Forelimb muscle (tissue), 1 donor: Measurements from ENCODE around the gene GGPS1. TPM values are rescaled to one million over a fixed set of nuclear protein-coding genes. Genes with fewer than 3 reads are reported as not detected.
A peak's percentile ranks its signal among the peaks of the same experiment; 100 is the strongest.
"Not testable (repeated sequence)": the region's sequence is repeated elsewhere in the genome, so short reads cannot be mapped to it uniquely, and the experiment has no call there.

Source experiments
- DNase-seq: peaks from one replicate; pipeline ENCODE4 v3.0.0-alpha.2; 2013; ENCODE audit warnings: low read depth
- polyA plus RNA-seq: library from polyadenylated mRNA; unstranded; fragments of 120-200 nt; gene quantifications from one replicate; pipeline ENCODE4 v1.2.1, GENCODE V29; 2013; ENCODE audit not compliant: insufficient read length

Gene GGPS1
- polyA plus RNA-seq, 1 donor, result 36.9 TPM

DNA sequence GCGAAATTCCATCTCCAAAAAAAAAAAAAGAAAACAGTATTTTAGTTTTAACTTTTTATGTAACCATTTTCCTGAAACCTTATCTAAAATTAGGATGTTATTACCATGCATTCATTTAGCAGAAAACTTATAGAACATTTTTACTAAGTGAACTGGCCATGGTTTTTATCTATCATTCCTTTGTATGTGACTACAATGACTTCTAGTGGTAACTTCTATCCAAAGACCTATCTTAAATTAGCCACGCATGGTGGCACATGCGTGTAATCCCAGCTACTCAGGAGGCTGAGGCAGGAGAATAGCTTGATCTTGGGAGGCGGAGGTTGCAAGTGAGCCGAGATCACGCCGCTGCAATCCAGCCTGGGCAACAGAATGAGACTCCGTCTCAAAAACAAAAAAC, 11.4 kb downstream of the GGPS1 start:
- no peak for DNase-seq

DNA sequence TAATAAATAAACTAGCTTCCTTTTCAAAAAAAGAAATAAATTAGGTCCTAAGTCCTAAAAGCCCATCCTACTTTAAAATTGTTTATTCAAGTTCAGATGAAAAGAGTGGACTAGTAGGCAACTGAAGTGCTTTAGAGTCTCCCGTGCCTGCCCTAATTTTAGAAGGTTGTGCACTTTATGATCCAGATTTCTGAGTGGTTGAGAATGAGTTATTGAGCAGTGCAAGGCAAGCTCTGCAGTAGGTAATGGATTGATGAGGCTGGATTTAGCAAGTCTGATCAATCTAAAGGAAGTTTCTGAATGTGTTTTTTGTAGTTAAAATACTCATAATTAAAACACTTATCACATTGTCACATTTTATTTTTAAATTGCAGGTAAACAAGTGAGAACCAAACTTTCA, 13.0 kb downstream of the GGPS1 start:
- no peak for DNase-seq

DNA sequence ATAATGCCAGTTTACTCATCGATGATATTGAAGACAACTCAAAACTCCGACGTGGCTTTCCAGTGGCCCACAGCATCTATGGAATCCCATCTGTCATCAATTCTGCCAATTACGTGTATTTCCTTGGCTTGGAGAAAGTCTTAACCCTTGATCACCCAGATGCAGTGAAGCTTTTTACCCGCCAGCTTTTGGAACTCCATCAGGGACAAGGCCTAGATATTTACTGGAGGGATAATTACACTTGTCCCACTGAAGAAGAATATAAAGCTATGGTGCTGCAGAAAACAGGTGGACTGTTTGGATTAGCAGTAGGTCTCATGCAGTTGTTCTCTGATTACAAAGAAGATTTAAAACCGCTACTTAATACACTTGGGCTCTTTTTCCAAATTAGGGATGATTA, 13.7 kb downstream of the GGPS1 start:
- DNase-seq, result no peak

DNA sequence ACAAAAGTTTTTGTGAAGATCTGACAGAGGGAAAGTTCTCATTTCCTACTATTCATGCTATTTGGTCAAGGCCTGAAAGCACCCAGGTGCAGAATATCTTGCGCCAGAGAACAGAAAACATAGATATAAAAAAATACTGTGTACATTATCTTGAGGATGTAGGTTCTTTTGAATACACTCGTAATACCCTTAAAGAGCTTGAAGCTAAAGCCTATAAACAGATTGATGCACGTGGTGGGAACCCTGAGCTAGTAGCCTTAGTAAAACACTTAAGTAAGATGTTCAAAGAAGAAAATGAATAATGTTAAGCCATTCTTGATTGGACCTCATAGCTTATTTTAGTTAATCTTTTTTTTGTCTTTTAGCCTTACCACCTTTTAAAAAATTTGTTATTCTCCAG, 14.1 kb downstream of the GGPS1 start:
- no peak for DNase-seq

DNA sequence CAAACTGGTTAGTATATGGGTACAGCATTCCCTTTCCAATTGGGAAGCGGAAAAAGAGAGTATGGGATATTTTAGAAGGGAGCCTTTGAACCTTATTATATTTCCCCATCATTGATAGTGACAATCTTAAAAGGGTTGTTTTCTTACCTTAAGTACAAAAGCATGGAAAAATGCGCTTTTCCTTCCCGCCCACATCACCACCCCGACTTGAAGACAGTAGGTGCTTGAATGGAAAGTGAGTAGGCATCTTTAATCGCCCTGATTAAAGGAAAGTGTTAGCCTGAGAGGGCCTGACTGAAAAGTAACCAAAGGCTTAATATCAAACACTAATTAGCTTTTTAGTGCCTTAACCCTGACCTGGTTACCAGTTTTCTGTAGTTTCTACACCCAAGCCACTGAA, 15.4 kb downstream of the GGPS1 start:
- DNase-seq, result no peak

DNA sequence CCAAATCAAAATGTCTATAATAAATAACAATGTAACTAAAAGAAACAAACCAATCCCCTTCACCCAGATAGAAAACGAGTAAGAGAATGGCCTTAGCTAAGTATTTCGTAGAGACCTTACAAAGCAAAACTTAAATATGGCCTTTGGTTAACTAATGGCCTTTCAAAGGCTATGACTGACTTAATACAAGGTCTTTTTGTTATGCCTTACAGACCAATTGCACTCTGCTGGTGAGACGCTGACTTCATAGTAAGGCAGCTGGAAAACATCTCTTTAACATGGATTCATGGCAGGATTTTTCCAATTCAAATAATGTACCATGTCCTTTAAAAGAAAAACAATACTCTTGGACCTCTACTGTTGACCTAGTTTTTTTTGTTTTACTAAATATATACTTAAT, 23.1 kb downstream of the GGPS1 start:
- no peak for DNase-seq

DNA sequence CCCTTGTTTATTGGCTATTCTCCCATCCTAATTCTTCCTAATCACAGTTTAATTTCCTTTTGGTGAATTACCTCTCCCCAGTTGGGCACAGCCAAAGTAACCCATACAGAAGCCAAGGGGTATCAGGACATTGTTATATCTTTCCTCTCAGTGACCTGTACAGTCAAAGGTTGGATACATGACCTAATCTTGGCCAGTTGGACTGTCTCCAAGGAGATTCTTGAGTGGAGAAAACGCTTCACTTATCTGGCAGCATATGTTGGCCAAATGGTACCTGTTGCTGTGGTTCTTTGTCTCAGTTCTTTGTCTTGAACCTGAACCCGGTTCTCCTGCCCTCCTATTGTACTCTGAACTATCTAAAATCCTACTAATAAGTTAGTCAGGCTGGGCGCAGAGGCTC, 23.5 kb downstream of the GGPS1 start:
- no peak for DNase-seq

DNA sequence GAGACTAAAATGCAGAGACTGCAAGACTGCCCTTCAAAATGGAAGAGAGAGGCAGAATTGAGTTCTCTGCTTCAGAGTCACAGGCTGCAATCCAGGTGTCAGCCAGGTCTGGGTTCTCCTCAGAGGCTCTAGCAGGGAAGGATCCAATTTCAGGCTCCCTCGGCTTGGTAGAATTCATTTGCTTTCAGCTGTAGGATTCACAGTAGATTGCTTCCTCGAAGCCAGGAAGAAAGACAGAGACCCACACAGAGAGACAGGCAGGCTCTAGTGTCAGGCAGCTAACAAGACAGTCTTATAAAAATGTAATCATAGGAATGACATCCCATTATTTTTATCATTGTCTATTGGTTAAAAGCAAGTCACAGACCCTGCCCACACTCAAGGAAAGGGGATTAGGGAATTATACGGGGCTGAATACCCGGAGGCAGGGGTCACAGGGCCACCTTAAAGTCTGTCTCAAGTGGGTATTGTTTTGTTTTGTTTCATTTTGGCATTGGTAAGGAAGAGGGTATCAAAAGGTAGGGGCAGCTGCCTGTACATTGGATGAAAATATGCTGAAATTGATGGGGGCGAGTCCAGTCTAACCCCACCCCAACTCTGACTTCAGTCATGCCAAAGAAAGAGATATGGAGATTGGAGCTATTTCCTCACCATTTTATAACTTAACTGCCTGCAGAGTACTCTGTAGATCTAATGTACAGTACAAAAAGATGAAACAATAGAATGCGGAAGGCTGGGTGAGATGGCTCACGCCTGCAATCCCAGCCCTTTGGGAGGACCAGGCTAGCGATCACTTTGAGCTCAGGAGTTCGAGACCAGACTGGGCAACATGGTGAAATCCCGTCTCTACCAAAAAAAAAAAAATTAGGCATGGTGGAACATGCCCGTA, 29.4 kb downstream of the GGPS1 start:
- no peak for DNase-seq

DNA sequence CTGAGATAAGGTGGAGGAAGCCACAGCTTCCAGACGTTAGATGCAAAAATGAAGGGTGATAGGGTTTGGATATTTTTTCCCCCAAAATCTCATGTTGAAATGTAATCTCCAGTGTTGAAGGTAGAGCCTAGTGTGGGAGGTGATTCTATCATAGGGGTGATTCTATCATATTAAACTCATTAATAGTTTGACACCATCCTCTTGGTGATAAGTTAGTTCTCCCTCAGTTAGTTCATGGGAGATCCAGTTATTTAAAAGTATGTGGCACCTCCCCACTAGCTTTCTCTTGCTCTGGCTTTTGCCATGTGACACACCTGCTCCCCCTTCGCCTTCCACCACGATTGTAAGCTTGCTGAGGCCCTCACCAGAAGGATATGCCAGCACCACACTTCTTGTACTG, 30.5 kb downstream of the GGPS1 start:
- no peak for DNase-seq

DNA sequence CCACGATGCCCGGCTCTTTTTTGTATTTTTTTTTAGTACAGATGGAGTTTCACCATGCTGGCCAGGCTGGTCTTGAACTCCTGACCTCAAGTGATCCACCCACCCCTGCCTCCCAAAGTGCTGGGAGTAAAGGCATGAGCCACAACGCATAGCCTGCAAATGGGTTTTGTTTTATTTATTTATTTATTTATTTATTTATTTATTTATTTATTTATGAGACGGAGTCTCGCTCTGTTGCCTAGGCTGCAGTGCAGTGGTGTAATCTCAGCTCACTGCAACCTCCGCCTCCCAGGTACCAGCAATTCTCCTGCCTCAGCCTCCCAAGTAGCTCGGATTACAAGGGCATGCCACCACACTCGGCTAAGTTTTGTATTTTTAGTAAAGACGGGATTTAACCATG, 35.8 kb downstream of the GGPS1 start:
- DNase-seq, result not testable (repeated sequence)

DNA sequence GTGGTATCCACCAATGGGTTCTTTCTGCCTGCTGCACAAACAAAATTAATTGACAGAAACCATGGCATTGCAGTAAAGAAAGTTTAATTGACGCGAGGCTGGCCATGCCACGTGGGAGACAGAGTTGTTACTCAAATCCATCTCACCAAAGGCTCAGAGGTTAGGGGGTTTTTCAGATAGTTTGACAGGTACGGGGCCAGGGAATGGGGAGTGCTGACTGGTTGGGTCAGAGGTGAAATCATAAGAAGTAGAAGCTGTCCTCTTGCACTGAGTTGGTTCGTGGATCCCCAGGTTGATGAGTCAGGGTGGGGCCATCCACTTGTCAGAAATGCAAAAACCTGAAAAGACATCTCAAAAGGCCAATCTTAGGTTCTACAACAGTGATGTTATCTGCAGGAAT, 37.9 kb downstream of the GGPS1 start:
- no peak for DNase-seq

DNA sequence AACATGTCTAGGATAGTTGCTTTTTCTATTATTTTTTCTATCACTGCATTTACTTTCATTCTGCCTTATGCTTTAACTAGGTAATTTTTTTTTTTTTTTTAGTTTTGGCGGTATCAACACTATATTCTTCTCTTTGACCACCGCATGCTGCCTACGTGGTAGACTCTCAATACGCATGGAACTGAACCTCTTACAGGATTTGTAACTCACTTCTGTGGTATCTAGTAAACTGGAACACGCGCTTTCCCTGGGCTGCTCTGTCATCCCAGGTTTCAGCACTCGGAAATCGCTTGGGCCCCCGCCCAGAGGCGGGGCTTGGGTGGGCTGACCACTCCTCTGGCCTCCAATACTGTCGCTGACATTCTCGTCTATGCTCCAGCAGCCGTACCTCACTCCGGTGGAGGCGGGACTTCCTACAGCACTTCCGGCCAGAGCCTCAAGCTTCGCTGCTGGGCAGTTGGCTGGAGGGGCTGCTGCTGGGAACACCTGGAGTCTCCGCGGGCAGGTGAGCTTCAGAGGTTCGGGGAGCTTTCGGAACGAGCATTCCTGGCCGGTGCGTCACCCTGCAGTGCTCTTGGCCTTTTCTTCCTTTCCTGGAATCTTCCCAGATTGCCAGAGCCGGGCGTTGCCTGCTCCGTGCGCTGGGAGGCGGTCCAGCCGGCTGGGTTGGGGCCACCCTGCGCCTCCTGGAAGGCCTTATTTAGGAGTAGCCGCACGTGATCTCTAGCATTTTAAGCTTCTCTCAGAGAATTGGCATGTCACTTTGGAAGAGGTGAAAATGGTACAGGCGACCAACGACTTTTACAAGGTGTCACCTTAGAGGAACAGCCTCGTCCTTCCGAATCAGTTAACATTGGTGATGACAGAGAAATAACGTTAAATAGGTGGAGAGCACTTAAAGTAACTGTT, 38.9 kb downstream of the GGPS1 start, which contains the start of gene TBCE:
Gene TBCE, plus strand, starts transcription at position 428 of the 909 bp plus-strand sequence. CDS start 12,623 bp downstream, outside the sequence.
- DNase-seq, result peak; percentile 97

DNA sequence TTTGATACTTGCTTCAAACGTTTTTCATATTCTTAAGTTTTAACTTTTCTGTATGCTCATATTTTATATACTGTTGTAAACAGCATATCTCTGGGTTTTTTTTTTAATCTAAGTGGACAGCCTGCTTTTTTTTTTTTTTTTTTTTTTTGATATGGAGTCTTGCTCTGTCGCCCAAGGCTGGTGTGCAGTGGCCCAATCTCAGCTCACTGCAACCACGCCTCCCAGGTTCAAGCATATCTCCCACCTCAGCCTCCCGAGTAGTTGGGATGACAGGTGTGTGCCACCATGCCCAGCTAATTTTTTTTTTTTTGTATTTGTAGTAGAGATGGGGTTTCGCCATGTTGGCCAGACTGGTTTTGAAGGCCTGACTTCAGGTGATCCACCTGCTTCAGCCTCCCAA, 40.1 kb downstream of the GGPS1 start:
- no peak for DNase-seq

DNA sequence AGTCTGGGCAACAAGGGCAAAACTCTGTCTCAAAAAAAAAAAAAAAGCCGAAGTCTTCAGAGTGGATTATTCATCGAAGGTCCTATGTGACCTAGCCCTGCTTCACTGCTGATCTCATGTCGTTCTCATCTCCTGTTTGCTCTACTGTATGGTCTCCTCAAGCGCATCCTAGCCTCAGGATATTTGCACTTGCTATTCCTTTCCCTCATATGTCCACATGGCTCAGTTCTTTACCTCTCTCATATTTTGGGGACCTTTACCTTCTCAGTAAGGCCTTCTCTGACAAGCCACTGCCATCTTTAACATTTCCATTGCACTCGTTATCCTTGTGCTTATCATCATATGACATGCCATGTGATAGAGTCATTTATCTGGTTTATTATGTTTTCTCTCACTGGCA, 41.4 kb downstream of the GGPS1 start:
- DNase-seq, result no peak

DNA sequence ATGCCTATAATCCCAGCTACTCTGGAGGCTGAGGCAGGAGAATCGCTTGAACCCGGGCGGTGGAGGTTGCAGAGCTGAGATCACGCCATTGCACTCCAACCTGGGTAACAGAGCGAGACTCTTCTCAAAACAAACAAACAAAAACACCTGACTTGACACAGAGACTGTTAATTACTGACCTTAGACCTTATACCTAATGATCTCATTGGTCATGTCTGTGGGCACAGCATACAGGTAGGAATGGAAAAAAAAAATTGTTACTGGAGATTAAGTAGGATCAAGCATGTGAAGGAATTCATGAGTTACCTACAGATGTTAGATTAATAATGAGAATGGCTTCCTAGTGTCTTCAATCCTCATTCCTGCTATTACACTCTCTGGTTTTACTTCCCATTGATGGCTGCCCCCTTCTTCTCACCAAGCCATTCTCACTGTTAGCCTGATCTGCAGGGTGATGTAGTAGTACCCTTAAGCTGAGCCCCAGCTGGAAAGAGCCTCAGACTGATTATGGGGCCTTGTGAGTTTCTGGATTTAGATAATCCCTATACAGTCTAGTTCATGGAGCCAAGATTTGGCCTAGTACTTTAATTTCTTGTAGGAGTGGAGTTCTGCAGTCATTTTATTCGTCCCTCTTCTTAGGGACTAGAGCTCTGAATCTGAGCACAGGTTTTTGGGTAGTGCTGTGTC, 47.7 kb downstream of the GGPS1 start:
- DNase-seq, result no peak

DNA sequence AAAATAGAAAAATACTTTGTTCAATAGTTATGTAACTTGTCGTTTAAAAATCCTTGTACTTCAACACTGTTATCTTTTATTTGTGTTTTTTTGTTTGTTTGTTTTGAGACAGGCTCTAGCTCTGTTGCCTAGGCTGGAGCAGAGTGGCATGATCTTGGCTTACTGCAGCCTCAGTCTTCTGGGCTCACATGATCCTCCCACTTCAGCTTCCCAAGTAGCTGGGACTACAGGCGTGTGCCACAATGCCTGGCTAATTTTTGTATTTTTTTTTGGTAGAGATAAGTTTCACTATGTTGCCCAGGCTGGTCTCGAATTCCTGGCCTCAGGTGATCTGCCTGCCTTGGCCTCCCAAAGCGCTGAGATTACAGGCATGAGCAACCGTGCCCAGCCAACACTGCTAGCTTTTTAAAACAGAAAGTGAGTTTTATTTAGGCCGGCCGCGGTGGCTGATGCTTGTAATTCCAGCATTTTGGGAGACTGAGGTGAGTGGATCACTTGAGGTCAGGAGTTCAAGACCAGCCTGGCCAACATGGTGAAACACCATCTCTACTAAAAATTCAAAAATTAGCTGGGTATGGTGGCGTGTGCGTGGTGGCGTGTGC, 49.9 kb downstream of the GGPS1 start:
- not testable (repeated sequence) for DNase-seq

DNA sequence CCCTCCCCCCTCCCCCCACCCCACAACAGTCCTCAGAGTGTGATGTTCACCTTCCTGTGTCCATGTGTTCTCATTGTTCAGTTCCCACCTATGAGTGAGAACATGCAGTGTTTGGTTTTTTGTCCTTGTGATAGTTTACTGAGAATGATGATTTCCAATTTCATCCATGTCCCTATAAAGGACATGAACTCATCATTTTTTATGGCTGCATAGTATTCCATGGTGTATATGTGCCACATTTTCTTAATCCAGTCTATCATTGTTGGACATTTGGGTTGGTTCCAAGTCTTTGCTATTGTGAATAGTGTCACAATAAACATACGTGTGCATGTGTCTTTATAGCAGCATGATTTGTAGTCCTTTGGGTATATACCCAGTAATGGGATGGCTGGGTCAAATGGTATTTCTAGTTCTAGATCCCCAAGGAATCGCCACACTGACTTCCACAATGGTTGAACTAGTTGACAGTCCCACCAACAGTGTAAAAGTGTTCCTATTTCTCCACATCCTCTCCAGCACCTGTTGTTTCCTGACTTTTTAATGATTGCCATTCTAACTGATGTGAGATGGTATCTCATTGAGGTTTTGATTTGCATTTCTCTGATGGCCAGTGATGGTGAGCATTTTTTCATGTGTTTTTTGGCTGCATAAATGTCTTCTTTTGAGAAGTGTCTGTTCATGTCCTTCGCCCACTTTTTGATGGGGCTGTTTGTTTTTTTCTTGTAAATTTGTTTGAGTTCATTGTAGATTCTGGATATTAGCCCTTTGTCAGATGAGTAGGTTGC, 53.8 kb downstream of the GGPS1 start:
- DNase-seq, result not testable (repeated sequence)

DNA sequence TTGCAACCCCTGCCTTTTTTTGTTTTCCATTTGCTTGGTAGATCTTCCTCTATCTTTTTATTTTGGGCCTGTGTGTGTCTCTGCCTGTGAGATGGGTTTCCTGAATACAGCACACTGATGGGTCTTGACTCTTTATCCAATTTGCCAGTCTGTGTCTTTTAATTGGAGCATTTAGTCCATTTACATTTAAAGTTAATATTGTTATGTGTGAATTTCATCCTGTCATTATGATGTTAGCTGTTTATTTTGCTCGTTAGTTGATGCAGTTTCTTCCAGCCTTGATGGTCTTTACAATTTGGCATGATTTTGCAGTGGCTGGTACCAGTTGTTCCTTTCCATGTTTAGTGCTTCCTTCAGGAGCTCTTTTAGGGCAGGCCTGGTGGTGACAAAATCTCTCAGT, 57.3 kb downstream of the GGPS1 start:
- not testable (repeated sequence) for DNase-seq

DNA sequence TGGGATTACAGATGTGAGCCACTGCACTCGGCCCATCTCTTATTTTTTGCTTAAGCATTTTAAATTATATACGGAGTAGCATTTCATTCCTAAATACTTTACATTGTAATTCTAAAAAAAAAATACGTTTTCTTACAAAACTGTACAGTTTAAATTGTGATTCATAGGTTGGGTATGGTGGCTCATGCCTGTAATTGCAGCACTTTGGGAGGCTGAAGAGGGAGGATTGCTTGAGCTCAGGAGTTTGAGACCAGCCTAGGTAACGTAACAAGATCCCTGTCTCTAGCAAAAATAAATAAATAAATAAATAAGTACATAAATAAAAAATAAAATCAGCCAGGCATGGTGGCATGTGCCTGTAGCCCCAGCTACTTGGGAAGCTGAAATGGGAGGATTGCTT, 63.5 kb downstream of the GGPS1 start:
- DNase-seq, result no peak
